ENCODE measurements around the gene KIF6.

The KIF6 gene

GRCh38 chr6:39366931-39367618 lies 358.1 kb downstream of the KIF6 start:
- no peak for DNase-seq

- no peak for DNase-seq
Measured at GRCh38 chr6:39365281-39366074, 359.7 kb downstream of the KIF6 start.

- DNase-seq = no peak
Measured at GRCh38 chr6:39363280-39363679, 361.9 kb downstream of the KIF6 start.

- no peak for DNase-seq
Measured at GRCh38 chr6:39362487-39362865, 362.7 kb downstream of the KIF6 start.

GRCh38 chr6:39361657-39362486 lies 363.3 kb downstream of the KIF6 start:
- DNase-seq = peak; percentile 25

GRCh38 chr6:39360378-39360777 lies 364.8 kb downstream of the KIF6 start:
- DNase-seq = no peak

GRCh38 chr6:39357998-39358686 lies 367.1 kb downstream of the KIF6 start:
- no peak for DNase-seq

- no peak for DNase-seq
Measured at GRCh38 chr6:39353698-39354315, 371.4 kb downstream of the KIF6 start.

- DNase-seq = no peak
Measured at GRCh38 chr6:39350723-39351505, 374.3 kb downstream of the KIF6 start.

- DNase-seq = no peak
Measured at GRCh38 chr6:39348740-39349139, 376.5 kb downstream of the KIF6 start.

GRCh38 chr6:39347906-39348585 lies 377.2 kb downstream of the KIF6 start:
- DNase-seq = peak; percentile 43

- DNase-seq = no peak
Measured at GRCh38 chr6:39347206-39347605, 378.0 kb downstream of the KIF6 start.

GRCh38 chr6:39344821-39345280 lies 380.4 kb downstream of the KIF6 start:
- no peak for DNase-seq

- no peak for DNase-seq
Measured at GRCh38 chr6:39343396-39343870, 381.8 kb downstream of the KIF6 start.

- no peak for DNase-seq
Measured at GRCh38 chr6:39342692-39343395, 382.4 kb downstream of the KIF6 start.

- DNase-seq = no peak
Measured at GRCh38 chr6:39341937-39342336, 383.3 kb downstream of the KIF6 start.

GRCh38 chr6:39341352-39341751 lies 383.9 kb downstream of the KIF6 start:
- no peak for DNase-seq

GRCh38 chr6:39339868-39340550 lies 385.2 kb downstream of the KIF6 start:
- no peak for DNase-seq

GRCh38 chr6:39339096-39339867 lies 385.9 kb downstream of the KIF6 start:
- DNase-seq = no peak

Measured in CD4-positive, alpha-beta T cell treated with Interleukin-12 subunit alpha and Interleukin-12 subunit beta, for 1 hour (primary cell).